Gastrocnemius medialis (tissue), 4 donors: ENCODE results near the gene SCUBE3.

Experiments used
- POLR2A ChIP-seq, 2 donors: fragments of 450-650 bp; IDR thresholded peaks; one replicate each; pipeline ENCODE4 v1.6.1; 2017; ENCODE audit warnings: antibody characterized with exemption in 2 of 2, mild to moderate bottlenecking in 2 of 2, moderate library complexity in 2 of 2
- TF ChIP-seq, protein P1 (sequence below), 5 experiments: fragments of 450-650 bp in 3 of 5; fragments of 200-600 bp in 2 of 5; sonication (generic) in 2 of 5; IDR thresholded peaks in 4 of 5; conservative IDR thresholded peaks in 1 of 5; 1 replicate in 4 of 5; 2 replicates in 1 of 5; pipeline ENCODE4 v1.5.1; 2016 to 2019; ENCODE audit warnings: antibody characterized with exemption in 5 of 5, mild to moderate bottlenecking in 3 of 5, moderate library complexity in 3 of 5

DNA sequence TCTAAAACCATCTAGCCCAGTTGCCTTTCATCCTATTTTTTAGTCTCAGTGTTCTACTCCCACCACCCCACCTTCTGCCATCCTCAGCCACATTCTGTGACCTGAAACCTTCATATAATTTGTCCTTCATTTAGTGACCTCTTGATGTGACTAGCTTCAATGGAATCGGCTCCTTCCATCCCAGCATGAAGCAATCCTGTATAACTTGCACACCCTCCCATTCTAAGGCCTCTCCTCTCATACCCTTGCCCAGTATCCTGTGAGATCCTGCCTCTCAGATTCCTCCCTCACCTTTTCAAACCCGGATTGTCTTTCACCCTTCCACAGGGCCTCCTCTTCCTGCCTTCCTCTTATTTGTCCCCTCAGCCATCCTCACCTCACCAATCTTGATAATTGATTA lies 48.8 kb downstream of the SCUBE3 start:
- TF ChIP-seq, protein P1, sequence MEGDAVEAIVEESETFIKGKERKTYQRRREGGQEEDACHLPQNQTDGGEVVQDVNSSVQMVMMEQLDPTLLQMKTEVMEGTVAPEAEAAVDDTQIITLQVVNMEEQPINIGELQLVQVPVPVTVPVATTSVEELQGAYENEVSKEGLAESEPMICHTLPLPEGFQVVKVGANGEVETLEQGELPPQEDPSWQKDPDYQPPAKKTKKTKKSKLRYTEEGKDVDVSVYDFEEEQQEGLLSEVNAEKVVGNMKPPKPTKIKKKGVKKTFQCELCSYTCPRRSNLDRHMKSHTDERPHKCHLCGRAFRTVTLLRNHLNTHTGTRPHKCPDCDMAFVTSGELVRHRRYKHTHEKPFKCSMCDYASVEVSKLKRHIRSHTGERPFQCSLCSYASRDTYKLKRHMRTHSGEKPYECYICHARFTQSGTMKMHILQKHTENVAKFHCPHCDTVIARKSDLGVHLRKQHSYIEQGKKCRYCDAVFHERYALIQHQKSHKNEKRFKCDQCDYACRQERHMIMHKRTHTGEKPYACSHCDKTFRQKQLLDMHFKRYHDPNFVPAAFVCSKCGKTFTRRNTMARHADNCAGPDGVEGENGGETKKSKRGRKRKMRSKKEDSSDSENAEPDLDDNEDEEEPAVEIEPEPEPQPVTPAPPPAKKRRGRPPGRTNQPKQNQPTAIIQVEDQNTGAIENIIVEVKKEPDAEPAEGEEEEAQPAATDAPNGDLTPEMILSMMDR (IDR thresholded peaks at IDR 0.05 in 4 of 5, conservative IDR thresholded peaks at IDR 0.05 in 1 of 5): no peak
- TF ChIP-seq POLR2A (IDR thresholded peaks at IDR 0.05): no peak
